ACHN (cell line): Measurements from ENCODE around the gene KRTAP29-1.
"Not testable (repeated sequence)": the region's sequence is repeated elsewhere in the genome, so short reads cannot be mapped to it uniquely, and the experiment has no call there.

Source experiments
- DNase-seq: peaks from one replicate; pipeline ENCODE4 v3.0.0-alpha.2; 2015
- in situ Hi-C: cut with HindIII; loops from 2 replicates; pipeline ENCODE4 v1.10.0; 2017; ENCODE audit warnings: low sequenced_read_pairs, low pct_ligation_motif_present, low pct_unique_long_range_greater_than_20kb

KRTAP29-1 gene

GRCh38 chr17:41308251-41308917 is 5.7 kb upstream of the KRTAP29-1 start:
- in situ Hi-C loops: no loop called here
- DNase-seq: no peak

- in situ Hi-C loops: no loop called here
- no peak for DNase-seq
Observed at GRCh38 chr17:41307647-41308046, 5.0 kb upstream of the KRTAP29-1 start.

- in situ Hi-C loops: no loop called here
- DNase-seq: no peak
Observed at GRCh38 chr17:41304091-41304490, 1.4 kb upstream of the KRTAP29-1 start.

GRCh38 chr17:41302981-41303380 is 330 bp upstream of the KRTAP29-1 start:
- in situ Hi-C loops: no loop called here
- no peak for DNase-seq

GRCh38 chr17:41301204-41301790 is 1.4 kb downstream of the KRTAP29-1 start:
- no peak for DNase-seq
- in situ Hi-C loops: no loop called here

- in situ Hi-C loops: no loop called here
- DNase-seq: no peak
Observed at GRCh38 chr17:41298458-41299135, 4.1 kb downstream of the KRTAP29-1 start.

GRCh38 chr17:41296846-41297245 is 5.8 kb downstream of the KRTAP29-1 start:
- in situ Hi-C loops: no loop called here
- DNase-seq: no peak

GRCh38 chr17:41294016-41294415 is 8.6 kb downstream of the KRTAP29-1 start:
- DNase-seq: no peak
- in situ Hi-C loops: no loop called here

- in situ Hi-C loops: no loop called here
- no peak for DNase-seq
Observed at GRCh38 chr17:41287050-41287449, 15.6 kb downstream of the KRTAP29-1 start.

- no peak for DNase-seq
- in situ Hi-C loops: no loop called here
Observed at GRCh38 chr17:41284546-41284945, 18.1 kb downstream of the KRTAP29-1 start.

- DNase-seq: no peak
- in situ Hi-C loops: no loop called here
Observed at GRCh38 chr17:41284043-41284442, 18.6 kb downstream of the KRTAP29-1 start.

- no peak for DNase-seq
- in situ Hi-C loops: no loop called here
Observed at GRCh38 chr17:41278176-41278955, 24.3 kb downstream of the KRTAP29-1 start.

GRCh38 chr17:41275648-41276190 is 26.9 kb downstream of the KRTAP29-1 start, which contains the start of gene KRTAP9-7:
Gene KRTAP9-7, plus strand, starts transcription at chr17:41275698. Its CDS starts 0 bp downstream, at chr17:41275698.
- DNase-seq, in situ Hi-C loops: not testable (repeated sequence)

- no peak for DNase-seq
- in situ Hi-C loops: no loop called here
Observed at GRCh38 chr17:41271858-41272257, 30.8 kb downstream of the KRTAP29-1 start.

GRCh38 chr17:41271323-41271722 is 31.3 kb downstream of the KRTAP29-1 start:
- DNase-seq, in situ Hi-C loops: not testable (repeated sequence)

GRCh38 chr17:41267711-41268110 is 34.9 kb downstream of the KRTAP29-1 start:
- DNase-seq: no peak
- in situ Hi-C loops: no loop called here

GRCh38 chr17:41265078-41265477 is 37.6 kb downstream of the KRTAP29-1 start, which contains the start of gene KRTAP9-6:
Gene KRTAP9-6, plus strand, starts transcription at chr17:41265378. Its CDS starts 0 bp downstream, at chr17:41265378.
- in situ Hi-C loops: no loop called here
- DNase-seq: no peak

- no peak for DNase-seq
- in situ Hi-C loops: no loop called here
Observed at GRCh38 chr17:41264599-41264998, 38.1 kb downstream of the KRTAP29-1 start.

- no peak for DNase-seq
- in situ Hi-C loops: no loop called here
Observed at GRCh38 chr17:41263212-41263611, 39.4 kb downstream of the KRTAP29-1 start.
